Superior temporal gyrus (tissue), 1 donor: ENCODE measurements around the gene EGF.

Experiments
- DNase-seq: peaks from one replicate; pipeline ENCODE4 v3.0.0-alpha.2; 2016; ENCODE audit errors: extremely low spot score

Gene EGF

DNA sequence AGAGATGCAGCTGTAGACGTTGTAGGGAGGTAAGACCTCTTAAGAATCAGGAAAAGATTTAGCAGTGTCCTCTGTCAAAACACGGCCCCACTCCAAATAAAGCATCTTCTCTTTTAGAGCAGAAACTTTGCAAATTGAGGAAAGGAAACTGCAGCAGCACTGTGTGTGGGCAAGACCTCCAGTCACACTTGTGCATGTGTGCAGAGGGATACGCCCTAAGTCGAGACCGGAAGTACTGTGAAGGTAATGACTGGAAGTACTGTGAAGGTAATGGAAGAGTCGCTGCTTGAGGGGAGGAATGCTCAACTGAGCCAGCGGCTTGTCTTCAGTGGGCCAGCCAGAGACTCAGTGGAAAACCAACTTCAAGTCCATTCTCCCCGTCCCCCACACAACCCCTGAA lies 46.5 kb downstream of the EGF start:
- DNase-seq: no peak

GRCh38 chr4:109962401-109962800 lies 49.7 kb downstream of the EGF start:
- no peak for DNase-seq

- no peak for DNase-seq
Observed at GRCh38 chr4:109966891-109967481, 54.3 kb downstream of the EGF start.

DNA sequence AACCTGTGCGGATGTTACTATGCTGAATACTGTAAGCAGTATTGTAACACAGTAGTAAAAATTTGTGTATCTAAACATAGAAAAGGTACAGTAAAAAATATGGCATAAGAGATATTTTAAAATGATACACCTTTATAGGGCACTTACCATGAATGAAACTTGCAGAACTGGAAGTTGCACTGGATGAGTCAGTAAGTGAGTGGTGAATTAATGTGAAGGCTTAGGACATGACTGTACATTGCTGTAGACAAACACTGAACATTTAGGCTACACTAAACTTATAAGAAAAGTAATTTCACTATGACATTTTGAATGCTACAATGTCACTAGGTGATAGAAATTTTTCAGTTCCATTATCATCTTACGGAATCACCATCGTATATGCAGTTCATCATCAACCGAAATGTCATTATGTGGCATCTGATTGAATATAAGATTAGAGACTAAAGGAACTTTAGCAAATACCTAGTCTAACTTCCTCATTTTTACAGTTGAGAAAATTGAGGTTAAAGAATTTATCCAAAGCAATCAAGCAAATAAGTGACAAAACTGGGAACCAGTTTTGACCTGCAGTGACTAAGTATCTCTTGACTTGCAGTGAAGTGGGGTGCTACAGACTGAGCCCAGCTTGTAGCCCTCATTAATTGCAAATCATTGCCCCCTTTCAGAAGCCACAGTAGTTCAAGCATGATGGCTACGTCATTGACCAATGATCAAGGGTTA lies 55.3 kb downstream of the EGF start:
- no peak for DNase-seq

- DNase-seq: no peak
Observed at GRCh38 chr4:109969087-109969486, 56.4 kb downstream of the EGF start.

DNA sequence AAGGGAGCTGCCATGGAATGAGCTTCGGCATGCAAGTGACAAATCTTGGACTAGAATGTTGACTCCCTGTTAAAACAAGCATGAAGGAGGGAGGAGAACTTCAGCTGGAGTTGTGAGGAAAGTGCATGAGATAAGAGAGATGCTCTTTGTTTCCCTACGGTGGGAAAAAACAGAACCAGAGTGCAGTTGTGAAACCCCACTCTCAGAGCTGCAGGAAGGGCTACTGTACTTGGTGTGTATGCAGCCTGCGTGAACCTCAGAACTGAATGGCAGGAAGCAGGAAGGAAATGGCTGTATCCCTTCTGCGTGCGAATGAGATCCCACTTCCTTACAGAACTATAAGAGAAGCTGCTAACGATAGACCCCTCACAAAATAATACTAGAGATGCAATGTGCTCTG lies 57.2 kb downstream of the EGF start:
- no peak for DNase-seq

GRCh38 chr4:109972786-109973528 lies 60.3 kb downstream of the EGF start:
- no peak for DNase-seq

DNA sequence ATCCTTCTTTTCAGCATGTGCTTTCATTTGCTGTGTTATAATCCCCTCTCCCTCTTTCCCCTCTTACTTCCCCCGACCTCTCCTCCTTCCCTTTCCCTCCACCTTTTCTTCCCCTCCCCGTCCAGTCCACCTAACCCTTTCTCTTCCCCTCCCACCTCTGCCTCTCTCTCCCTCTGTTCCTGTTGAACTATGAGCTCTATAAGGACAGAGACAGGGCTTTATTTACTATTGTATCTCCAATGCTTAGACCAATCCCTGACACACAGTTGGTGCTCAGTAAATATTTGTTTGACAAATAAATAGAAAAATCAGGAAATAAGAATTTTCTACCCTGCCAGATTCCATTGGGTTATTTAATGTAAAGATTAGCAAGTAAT lies 60.8 kb downstream of the EGF start:
- no peak for DNase-seq

- DNase-seq: no peak
Observed at GRCh38 chr4:109976189-109976588, 63.5 kb downstream of the EGF start.

DNA sequence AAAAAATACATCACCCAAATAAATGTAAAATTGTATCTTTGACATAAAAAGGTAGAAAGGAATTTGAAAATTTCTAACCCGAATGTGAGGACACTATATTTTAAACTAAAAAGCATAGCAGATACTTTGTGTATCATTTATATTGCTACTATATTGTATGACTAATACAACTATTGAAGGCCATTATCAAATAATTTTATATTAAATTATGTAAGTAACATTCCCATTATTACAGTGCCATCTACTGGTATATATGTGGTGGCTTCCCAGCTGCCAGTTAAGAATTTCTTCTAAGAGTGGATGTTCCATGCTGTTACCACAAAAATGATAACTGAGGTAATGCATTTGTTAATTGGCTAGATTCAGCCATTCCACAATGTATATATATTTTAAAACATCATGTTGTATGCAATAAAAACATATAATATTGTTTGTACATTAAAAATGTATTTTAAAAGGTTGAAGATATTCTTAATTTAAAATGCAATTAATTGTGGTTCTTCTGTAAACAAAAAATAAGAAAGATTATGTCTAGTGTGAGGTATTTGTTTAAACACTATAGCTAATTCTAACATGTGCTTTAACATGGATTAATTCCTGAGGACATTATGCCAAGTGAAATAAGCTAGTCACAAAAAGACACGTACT lies 65.3 kb downstream of the EGF start:
- DNase-seq: peak; percentile 77

DNA sequence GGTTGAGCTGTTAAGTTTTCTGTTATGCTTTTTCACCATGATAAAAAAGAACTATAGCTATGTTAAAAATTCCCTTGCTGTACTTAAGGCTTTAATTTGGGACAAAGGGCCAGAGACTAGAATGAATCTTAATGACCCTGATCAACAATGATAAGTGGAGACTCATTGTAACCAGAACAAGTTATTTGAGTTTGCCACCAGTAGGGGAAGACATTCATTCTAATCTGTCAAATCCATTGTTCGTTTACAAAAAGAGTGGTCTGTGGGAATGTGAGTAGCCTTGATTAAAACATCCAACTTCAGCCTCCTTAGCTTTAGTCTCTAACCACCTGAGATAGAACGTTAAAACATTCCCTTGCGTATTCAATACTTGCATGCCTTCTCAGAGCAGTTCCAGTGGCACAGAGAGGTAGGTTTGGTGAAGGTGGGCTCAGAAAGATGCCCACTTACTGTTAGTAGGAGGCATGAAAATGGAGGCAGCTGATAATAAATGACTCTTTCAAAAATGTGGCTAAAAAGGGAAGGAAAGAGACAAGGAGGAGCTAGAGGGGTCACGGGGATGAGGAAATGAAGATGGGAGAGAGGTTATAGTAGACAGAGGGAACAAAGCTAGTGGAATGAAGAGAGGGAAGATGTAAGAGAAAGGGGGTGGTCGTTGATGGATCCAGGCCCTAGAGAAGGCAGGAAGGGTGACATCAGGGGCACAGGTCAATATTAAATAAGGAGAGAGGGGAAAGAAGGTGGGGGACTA lies 66.2 kb downstream of the EGF start:
- no peak for DNase-seq

DNA sequence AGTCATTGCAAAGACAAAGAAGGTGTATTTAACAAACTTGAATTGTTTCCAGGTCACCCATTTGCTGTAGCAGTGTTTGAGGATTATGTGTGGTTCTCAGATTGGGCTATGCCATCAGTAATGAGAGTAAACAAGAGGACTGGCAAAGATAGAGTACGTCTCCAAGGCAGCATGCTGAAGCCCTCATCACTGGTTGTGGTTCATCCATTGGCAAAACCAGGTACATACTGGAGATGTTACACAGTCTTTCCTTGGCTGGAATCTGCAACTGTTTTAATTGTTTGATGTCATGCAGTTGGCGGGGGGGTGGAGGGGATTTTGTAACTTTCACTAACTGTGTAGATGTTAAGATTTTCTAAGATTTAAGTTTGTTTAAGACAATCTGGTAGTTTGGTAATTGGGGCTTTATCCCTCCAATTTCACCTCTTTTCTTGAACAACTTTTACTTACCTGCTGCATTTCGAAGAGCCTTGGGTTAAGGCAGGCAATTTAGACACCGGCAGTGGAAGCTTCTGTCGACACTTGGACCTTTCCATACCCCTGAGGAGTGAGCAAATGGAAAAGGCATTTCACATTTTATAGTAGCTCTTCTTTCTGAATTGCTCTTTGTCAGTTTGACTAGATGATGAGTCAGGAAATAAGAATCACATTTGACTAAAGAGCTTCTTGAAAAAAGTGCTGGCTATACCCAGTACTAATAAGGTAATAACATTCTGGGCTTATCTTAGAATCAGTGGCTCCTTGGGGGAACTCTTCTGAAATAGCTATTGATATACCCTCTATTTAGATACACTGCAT lies 67.4 kb downstream of the EGF start:
- DNase-seq: no peak

GRCh38 chr4:109981936-109982335 lies 69.3 kb downstream of the EGF start:
- no peak for DNase-seq

GRCh38 chr4:109982521-109982920 lies 69.8 kb downstream of the EGF start:
- DNase-seq: no peak

DNA sequence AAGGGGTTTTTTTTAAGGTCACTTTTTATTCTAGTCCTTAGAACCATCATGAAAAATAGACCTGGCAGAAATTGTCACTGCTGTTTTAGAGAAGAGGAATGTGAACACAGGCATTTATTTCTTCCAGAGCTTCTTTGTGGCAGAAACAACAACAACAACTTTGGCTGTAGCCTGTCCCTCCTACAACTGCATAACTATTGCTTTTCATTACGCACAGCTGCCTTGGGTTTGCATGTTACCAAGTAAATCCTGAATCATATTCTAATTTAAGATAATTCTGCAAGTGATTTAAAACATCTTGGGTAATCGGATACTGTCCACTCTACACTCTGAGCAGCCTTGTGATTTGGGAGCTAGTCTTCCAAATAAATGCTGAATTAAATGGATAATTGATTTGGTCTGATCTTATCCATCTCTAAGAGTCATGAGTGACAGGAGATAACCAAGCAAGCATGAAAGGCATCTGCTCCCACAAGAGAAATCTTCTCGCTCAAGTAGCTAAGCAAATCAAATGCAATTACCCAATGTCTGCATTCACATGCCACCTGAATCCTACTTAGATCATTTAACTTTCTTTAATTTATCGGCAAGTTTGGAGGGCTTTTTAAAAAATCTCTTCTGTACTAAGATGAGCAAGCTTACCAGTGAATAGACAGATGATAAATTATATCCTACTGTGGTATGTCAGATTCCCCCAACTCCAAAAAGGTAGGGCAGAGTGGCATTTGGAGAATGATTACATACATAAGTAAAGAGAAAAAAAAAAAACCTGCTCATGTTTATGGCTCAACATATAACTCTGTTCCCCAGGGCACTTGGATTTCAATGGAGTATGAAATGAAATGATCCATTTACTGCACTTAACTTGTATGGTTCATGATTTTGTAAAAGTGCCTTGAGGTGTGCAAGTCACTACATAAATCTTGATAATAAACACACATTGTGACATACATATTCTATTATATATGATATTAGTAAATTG lies 73.6 kb downstream of the EGF start:
- DNase-seq: no peak

GRCh38 chr4:109989044-109989443 lies 76.4 kb downstream of the EGF start:
- no peak for DNase-seq

DNA sequence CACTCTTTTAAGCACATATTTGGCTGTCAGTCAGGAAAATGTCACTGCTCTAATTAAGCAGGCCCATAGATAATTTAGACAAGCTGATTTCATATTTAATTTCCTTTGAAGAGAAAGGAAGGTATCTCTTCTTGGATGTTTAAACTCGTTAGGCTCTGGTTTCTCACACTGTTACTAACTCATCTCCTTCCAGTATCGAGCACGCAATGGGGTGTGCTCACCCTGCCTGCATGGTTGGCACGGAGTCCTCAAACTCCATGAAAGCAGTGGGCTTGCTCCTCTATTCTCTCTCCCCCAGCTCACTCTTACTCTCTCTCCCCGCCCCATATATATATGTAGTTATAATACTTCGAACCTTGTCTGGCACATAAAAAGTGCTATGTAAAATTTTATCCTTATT lies 76.9 kb downstream of the EGF start:
- DNase-seq: no peak

GRCh38 chr4:109990261-109991257 lies 77.9 kb downstream of the EGF start:
- DNase-seq: no peak

DNA sequence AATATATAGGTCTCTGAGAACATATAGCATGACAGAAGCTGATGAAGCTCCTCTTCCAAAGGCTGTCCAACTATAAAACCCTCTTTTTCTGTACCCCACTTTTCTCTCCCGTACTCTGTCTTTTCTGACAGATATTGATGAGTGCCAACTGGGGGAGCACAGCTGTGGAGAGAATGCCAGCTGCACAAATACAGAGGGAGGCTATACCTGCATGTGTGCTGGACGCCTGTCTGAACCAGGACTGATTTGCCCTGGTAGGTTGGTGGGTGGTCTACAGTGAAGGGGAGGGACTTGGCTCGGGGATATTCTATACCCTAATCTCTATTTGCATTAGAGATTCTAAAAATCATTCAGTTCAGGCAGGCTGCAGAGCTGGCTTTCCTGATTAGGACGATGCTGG lies 80.4 kb downstream of the EGF start:
- DNase-seq: no peak
